SK-N-SH (cell line): ENCODE results near the gene PCDH1. TPM values are rescaled to one million over a fixed set of nuclear protein-coding genes. Genes with fewer than 3 reads are reported as not detected.

ENCODE experiments used
- CTCF ChIA-PET: fragments of 300-600, 350-600 bp; formaldehyde crosslinking; extraction: SDS; loops from one replicate; lab custom pipeline; 2021; lab: Yijun Ruan, JAX
- POLR2A ChIA-PET: fragments of 350-600 bp; sonication (Branson Sonifier 250); formaldehyde crosslinking; extraction: SDS; loops from one replicate; lab custom pipeline; 2020; ENCODE audit warnings: antibody characterized with exemption, inconsistent platforms; lab: Yijun Ruan, JAX
- DNase-seq: peaks from one replicate; pipeline ENCODE4 v3.0.0; 2012
- H2AFZ ChIP-seq: fragments of 200-600 bp; sonication (generic); 2 replicates; pipeline ENCODE4 v1.8.1; 2016; ENCODE audit warnings: antibody characterized with exemption, mild to moderate bottlenecking, low read depth
- H3F3A ChIP-seq: fragments of 200-600 bp; sonication (generic); replicated peaks from 2 replicates; pipeline ENCODE3; 2016; ENCODE audit warnings: antibody characterized with exemption, mild to moderate bottlenecking; ENCODE audit not compliant: insufficient read depth
- H3K27ac ChIP-seq, 2 experiments: fragments of 200-500 bp in 1 of 2; fragments of 200-600 bp in 1 of 2; sonication (Bioruptor generic) in 1 of 2; sonication (generic), shearing (Covaris generic) in 1 of 2; 2 replicates each; pipeline versions ENCODE4 v1.5.1 to v1.6.1; 2014 to 2016; ENCODE audit warnings: low read depth in 2 of 2, inconsistent platforms in 1 of 2, low read length in 1 of 2, mild to moderate bottlenecking in 1 of 2, mixed read lengths in 1 of 2
- H3K27me3 ChIP-seq: fragments of 200-600 bp; sonication (generic), shearing (Covaris generic); 2 replicates; pipeline ENCODE4 v1.6.1; 2016; ENCODE audit warnings: mixed run types; ENCODE audit not compliant: insufficient read depth
- H3K36me3 ChIP-seq, 2 experiments: fragments of 200-500 bp in 1 of 2; fragments of 200-600 bp in 1 of 2; sonication (Bioruptor generic) in 1 of 2; sonication (generic) in 1 of 2; replicated peaks in 1 of 2; 2 replicates each; pipeline versions ENCODE3 to v1.5.1; 2014 to 2016; ENCODE audit warnings: low read length in 1 of 2, mild to moderate bottlenecking in 1 of 2; ENCODE audit not compliant: insufficient read depth in 2 of 2, control insufficient read depth in 1 of 2
- H3K4me1 ChIP-seq, 2 experiments: fragments of 200-500 bp in 1 of 2; fragments of 200-600 bp in 1 of 2; sonication (Bioruptor generic) in 1 of 2; sonication (generic), shearing (Covaris generic) in 1 of 2; 2 replicates each; pipeline versions ENCODE4 v1.5.1 to v1.6.1; 2014 to 2016; ENCODE audit warnings: low read depth in 1 of 2, low read length in 1 of 2, mixed run types in 1 of 2; ENCODE audit not compliant: insufficient read depth in 2 of 2, control insufficient read depth in 1 of 2
- H3K4me2 ChIP-seq: fragments of 200-600 bp; sonication (generic), shearing (Covaris generic); 2 replicates; pipeline ENCODE4 v1.6.1; 2017; ENCODE audit warnings: mixed run types
- H3K4me3 ChIP-seq, 2 experiments: fragments of 200-500 bp in 1 of 2; fragments of 200-600 bp in 1 of 2; sonication (Bioruptor generic) in 1 of 2; sonication (generic), shearing (Covaris generic) in 1 of 2; 2 replicates each; pipeline versions ENCODE4 v1.5.1 to v1.8.1; 2014 to 2016; ENCODE audit warnings: low read depth in 2 of 2, inconsistent platforms in 1 of 2, low read length in 1 of 2, mild to moderate bottlenecking in 1 of 2, mixed read lengths in 1 of 2, moderate library complexity in 1 of 2
- H3K79me2 ChIP-seq: fragments of 200-600 bp; sonication (generic); 2 replicates; pipeline ENCODE4 v1.8.1; 2017; ENCODE audit warnings: mild to moderate bottlenecking; ENCODE audit not compliant: insufficient read depth
- H3K9ac ChIP-seq: fragments of 200-600 bp; sonication (generic); 2 replicates; pipeline ENCODE4 v1.6.1; 2017; ENCODE audit warnings: mixed run types
- H3K9me2 ChIP-seq: fragments of 200-600 bp; sonication (generic); 2 replicates; pipeline ENCODE4 v1.6.1; 2017; ENCODE audit warnings: mixed run types
- H3K9me3 ChIP-seq: fragments of 200-600 bp; sonication (generic); 2 replicates; pipeline ENCODE4 v1.6.1; 2017; ENCODE audit warnings: mixed run types, mild to moderate bottlenecking, moderate library complexity
- H4K20me1 ChIP-seq: fragments of 200-600 bp; sonication (generic); 2 replicates; pipeline ENCODE4 v1.6.1; 2017; ENCODE audit warnings: mild to moderate bottlenecking, mixed run types; ENCODE audit not compliant: insufficient read depth
- CHD2 ChIP-seq: fragments of 150-350 bp; IDR thresholded peaks from 2 replicates; pipeline ENCODE4 v1.6.1; 2018; ENCODE audit warnings: low read length; ENCODE audit not compliant: partially characterized antibody
- FOXJ3 ChIP-seq: sonication (generic); formaldehyde crosslinking; IDR thresholded peaks from 2 replicates; pipeline ENCODE4 v1.5.1; 2020; ENCODE audit warnings: mild to moderate bottlenecking, missing genetic modification reagents
- IRF3 ChIP-seq: fragments of 150-350 bp; IDR thresholded peaks from 2 replicates; pipeline ENCODE4 v1.6.1; 2016; ENCODE audit warnings: mild to moderate bottlenecking, low read depth, low read length
- NFIC ChIP-seq: IDR thresholded peaks from 2 replicates; pipeline ENCODE4 v1.4.0; 2012; ENCODE audit warnings: borderline replicate concordance
- NRF1 ChIP-seq: IDR thresholded peaks from 2 replicates; pipeline ENCODE4 v1.6.1; 2012; ENCODE audit warnings: low read depth, mild to moderate bottlenecking, low read length
- POLR2AphosphoS5 ChIP-seq: IDR thresholded peaks from 2 replicates; pipeline ENCODE4 v1.6.1; 2012; ENCODE audit warnings: low read depth, low read length
- RCOR1 ChIP-seq: fragments of 150-350 bp; IDR thresholded peaks from 2 replicates; pipeline ENCODE4 v1.6.1; 2017; ENCODE audit warnings: antibody characterized with exemption, low read length
- RFX5 ChIP-seq: IDR thresholded peaks from 2 replicates; pipeline ENCODE4 v1.6.1; 2012; ENCODE audit warnings: mild to moderate bottlenecking, improper control_type of control experiment, low read length
- SMC3 ChIP-seq: IDR thresholded peaks from 2 replicates; pipeline ENCODE4 v1.6.1; 2012; ENCODE audit warnings: low read depth, low read length, improper control_type of control experiment
- TAF1 ChIP-seq: IDR thresholded peaks from 2 replicates; pipeline ENCODE4 v1.6.1; 2012; ENCODE audit warnings: low read depth, mild to moderate bottlenecking, low read length, moderate library complexity, borderline replicate concordance
- TCF12 ChIP-seq: IDR thresholded peaks from 2 replicates; pipeline ENCODE4 v1.4.0; 2012
- YY1 ChIP-seq: IDR thresholded peaks from 2 replicates; pipeline ENCODE4 v1.4.0; 2012; ENCODE audit warnings: low read depth, mild to moderate bottlenecking
- WGBS: methylation state at CpG from one replicate; pipeline ENCODE4 v1.1.6; 2017; ENCODE audit warnings: low lambda C conversion rate; 5-methylcytosine and 5-hydroxymethylcytosine counted together
- polyA plus RNA-seq, 3 experiments: library from polyadenylated mRNA; depleted of rRNA; stranded (reverse); fragments of >200 nt; gene quantifications; 2 replicates each; pipeline ENCODE4 v1.2.3, GENCODE V29; 2012
- TF ChIP-seq, protein P1 (sequence below): IDR thresholded peaks from 2 replicates; pipeline ENCODE4 v1.4.0; 2012; ENCODE audit warnings: low read depth
- TF ChIP-seq, protein P2 (sequence below): IDR thresholded peaks from 2 replicates; pipeline ENCODE4; 2012
- TF ChIP-seq, protein P3 (sequence below): IDR thresholded peaks from 2 replicates; pipeline ENCODE4 v1.4.0; 2012; ENCODE audit warnings: low read depth, borderline replicate concordance
- TF ChIP-seq, protein P4 (sequence below): IDR thresholded peaks from 2 replicates; pipeline ENCODE4 v1.4.0; 2012; ENCODE audit warnings: low read depth, borderline replicate concordance

The PCDH1 gene
- polyA plus RNA-seq, 1 of the 3 experiments (the other 2 are of a cell fraction), result 0.08 TPM

DNA sequence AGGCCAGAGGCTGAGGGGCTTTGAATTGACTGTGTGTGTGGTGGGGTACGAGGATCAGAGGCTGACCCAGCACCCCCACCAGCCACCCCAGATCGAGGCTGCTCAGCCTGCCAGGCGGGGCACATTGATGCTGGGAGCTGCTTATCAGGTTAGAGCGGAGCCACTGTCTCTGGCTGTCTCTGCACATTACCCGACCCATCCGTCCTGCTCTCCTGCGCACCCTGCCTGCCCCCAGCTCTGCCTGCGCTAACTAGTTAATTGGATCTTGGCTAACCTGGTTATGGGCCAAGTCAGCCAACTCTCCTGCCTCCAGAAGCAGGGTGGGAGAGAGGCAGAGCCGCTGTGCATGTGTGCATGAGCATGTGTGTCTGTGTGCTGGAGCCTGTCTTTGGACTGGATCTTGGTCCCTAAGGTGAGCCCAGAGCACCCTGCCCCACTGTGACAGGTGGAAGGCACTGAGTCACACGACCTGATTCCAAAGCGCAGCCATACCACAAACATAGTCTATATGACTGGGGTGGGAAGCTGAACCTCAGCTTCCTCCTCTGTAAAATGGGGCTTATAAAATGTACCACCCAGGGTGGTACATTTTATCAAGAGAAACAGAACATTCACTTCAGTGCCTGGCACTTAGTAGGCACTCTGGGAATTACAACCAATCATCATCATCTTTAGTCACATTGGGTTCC lies 39.7 kb downstream of the PCDH1 start (continued):
- TF ChIP-seq CHD2 (peak; percentile 72), TCF12 (no peak)
- TF ChIP-seq, protein P1, sequence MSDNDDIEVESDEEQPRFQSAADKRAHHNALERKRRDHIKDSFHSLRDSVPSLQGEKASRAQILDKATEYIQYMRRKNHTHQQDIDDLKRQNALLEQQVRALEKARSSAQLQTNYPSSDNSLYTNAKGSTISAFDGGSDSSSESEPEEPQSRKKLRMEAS, result no peak

DNA sequence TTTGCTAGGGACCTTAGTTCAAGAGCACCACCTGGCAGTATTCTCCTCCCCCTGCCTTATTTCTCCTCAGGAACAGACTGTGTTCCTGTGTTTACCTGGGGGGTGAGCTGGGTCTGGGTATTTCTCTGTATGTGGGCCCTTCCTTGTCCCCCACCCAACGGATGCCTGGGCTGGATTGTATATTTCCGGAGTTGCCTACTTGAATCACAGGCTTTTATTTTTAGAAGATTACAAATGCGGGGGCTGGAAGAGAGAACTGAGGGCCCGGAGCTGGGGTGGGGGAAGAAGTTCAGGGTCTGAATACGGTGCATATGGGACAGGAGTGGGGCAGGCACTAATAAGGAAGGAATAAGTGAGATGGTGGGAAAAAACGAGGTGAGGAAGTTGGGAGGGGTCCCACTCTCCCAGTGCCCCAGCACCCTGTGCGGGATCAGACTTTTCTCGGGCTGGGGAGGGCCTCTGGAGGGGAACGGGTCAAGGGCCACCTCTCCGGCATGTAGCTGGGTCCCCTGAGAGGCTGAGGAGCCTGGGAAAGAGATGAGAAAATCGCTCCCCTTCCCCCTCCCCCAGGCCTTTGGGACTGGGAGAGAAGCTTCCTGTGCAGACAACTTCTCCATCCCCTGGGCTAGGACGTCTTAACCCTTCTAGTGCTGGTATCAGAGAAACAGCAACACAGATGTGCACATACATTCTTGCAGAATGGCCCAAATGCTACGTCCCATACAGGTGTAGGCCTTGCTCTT lies 42.1 kb downstream of the PCDH1 start:
- Histone ChIP-seq H3K9me3 (no peaks in the 10 kb centered on the region), H3K27ac (no peak overlapping the region), H3K4me1 (peaks cover 0 to 59% of the 10 kb centered on the region in 2 experiments; a peak in 2 of 4 replicates), H3K9me2 (no peaks in the 10 kb centered on the region), H3K36me3 (no peaks in the 10 kb centered on the region), H3K27me3 (peaks cover 17% of the 10 kb centered on the region; the same call in 1 of the 2 replicates), H4K20me1 (no peaks in the 10 kb centered on the region), H3K79me2 (no peaks in the 10 kb centered on the region), H2AFZ (no peak overlapping the region), H3F3A (no peaks in the 10 kb centered on the region)
- WGBS, result 56% methylated on average over 11 of the region's 13 CpGs
- CTCF ChIA-PET, result interaction anchor here (1.0 to 14.2 kb wide), 8 partner anchors 10 to 127 kb away, joined by 3 to 162 read pairs (median 6); partner anchors contain the start of genes PCDH1 and PCDH12
- POLR2A ChIA-PET, result interaction anchor here (1.3 kb wide), 1 partner anchor 10 kb away, joined by 4 read pairs; no protein-coding TSS in a partner anchor
- no peak for DNase-seq
- TF ChIP-seq POLR2AphosphoS5, result no peak
- TF ChIP-seq TCF12, result no peak
- TF ChIP-seq TAF1, result no peak
- TF ChIP-seq CHD2, result no peak
- no peak for TF ChIP-seq IRF3
- no peak for TF ChIP-seq RCOR1
- TF ChIP-seq NRF1, result no peak
- TF ChIP-seq, protein P2, sequence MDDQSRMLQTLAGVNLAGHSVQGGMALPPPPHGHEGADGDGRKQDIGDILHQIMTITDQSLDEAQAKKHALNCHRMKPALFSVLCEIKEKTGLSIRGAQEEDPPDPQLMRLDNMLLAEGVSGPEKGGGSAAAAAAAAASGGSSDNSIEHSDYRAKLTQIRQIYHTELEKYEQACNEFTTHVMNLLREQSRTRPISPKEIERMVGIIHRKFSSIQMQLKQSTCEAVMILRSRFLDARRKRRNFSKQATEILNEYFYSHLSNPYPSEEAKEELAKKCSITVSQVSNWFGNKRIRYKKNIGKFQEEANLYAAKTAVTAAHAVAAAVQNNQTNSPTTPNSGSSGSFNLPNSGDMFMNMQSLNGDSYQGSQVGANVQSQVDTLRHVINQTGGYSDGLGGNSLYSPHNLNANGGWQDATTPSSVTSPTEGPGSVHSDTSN, result no peak
- TF ChIP-seq, protein P3, sequence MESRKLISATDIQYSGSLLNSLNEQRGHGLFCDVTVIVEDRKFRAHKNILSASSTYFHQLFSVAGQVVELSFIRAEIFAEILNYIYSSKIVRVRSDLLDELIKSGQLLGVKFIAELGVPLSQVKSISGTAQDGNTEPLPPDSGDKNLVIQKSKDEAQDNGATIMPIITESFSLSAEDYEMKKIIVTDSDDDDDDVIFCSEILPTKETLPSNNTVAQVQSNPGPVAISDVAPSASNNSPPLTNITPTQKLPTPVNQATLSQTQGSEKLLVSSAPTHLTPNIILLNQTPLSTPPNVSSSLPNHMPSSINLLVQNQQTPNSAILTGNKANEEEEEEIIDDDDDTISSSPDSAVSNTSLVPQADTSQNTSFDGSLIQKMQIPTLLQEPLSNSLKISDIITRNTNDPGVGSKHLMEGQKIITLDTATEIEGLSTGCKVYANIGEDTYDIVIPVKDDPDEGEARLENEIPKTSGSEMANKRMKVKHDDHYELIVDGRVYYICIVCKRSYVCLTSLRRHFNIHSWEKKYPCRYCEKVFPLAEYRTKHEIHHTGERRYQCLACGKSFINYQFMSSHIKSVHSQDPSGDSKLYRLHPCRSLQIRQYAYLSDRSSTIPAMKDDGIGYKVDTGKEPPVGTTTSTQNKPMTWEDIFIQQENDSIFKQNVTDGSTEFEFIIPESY, result no peak
- TF ChIP-seq, protein P4, sequence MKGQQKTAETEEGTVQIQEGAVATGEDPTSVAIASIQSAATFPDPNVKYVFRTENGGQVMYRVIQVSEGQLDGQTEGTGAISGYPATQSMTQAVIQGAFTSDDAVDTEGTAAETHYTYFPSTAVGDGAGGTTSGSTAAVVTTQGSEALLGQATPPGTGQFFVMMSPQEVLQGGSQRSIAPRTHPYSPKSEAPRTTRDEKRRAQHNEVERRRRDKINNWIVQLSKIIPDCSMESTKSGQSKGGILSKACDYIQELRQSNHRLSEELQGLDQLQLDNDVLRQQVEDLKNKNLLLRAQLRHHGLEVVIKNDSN, result no peak
- no peak for TF ChIP-seq SMC3
- TF ChIP-seq NFIC, result no peak
- TF ChIP-seq YY1, result no peak
- TF ChIP-seq, protein P1, result no peak
- no peak for TF ChIP-seq FOXJ3 (CRISPR knock-in tag)
- no peak for TF ChIP-seq RFX5
- TF ChIP-seq, all 33 proteins: peak for 0
- Histone ChIP-seq H3K4me2 (no peak overlapping the region), H3K9ac (no peak overlapping the region), H3K4me3 (no peak overlapping the region)
